PC-9 (cell line): Measurements from ENCODE around the gene CLMN. TPM values are rescaled to one million over a fixed set of nuclear protein-coding genes. Genes with fewer than 3 reads are reported as not detected.
"Not testable (repeated sequence)": the region's sequence is repeated elsewhere in the genome, so short reads cannot be mapped to it uniquely, and the experiment has no call there.

ENCODE experiments used
- BruUV-seq: library from RNA; stranded (reverse); fragments of 400-500 nt; replicated peaks from 2 replicates; lab custom pipeline; 2021; lab: Mats Ljungman, UMichigan
- CTCF ChIA-PET: fragments of 300-600 bp; sonication (Branson Sonifier 250); formaldehyde crosslinking; loops from one replicate; lab custom pipeline; 2022; ENCODE audit warnings: antibody characterized with exemption; lab: Charles Lee
- POLR2A ChIA-PET: fragments of 300-600 bp; sonication (Branson Sonifier 250); formaldehyde crosslinking; loops from one replicate; lab custom pipeline; 2022; ENCODE audit warnings: antibody characterized with exemption; ENCODE audit not compliant: unreplicated experiment; lab: Charles Lee
- DNase-seq, 2 experiments: peaks; one replicate each; pipeline versions ENCODE4 v3.0.0 to v3.0.0-alpha.2; 2015 to 2022; ENCODE audit warnings: mixed read lengths in 1 of 2
- H2AFZ ChIP-seq: fragments of 200-600 bp; sonication (generic); 2 replicates; pipeline ENCODE4 v1.8.1; 2017; ENCODE audit warnings: antibody characterized with exemption
- H3F3A ChIP-seq: fragments of 200-600 bp; sonication (generic); 2 replicates; pipeline ENCODE4 v1.8.1; 2017; ENCODE audit warnings: antibody characterized with exemption, mild to moderate bottlenecking, low read depth; ENCODE audit not compliant: insufficient read depth
- H3K27ac ChIP-seq: fragments of 200-600 bp; sonication (generic); 2 replicates; pipeline ENCODE4 v1.6.1; 2016; ENCODE audit warnings: mixed run types
- H3K27me3 ChIP-seq: fragments of 200-600 bp; sonication (generic); 2 replicates; pipeline ENCODE4 v1.6.1; 2016; ENCODE audit warnings: low read depth, mixed run types; ENCODE audit not compliant: insufficient read depth
- H3K36me3 ChIP-seq: fragments of 200-600 bp; sonication (generic); 2 replicates; pipeline ENCODE4 v1.6.1; 2016; ENCODE audit warnings: low read depth, mixed run types
- H3K4me1 ChIP-seq: fragments of 200-600 bp; sonication (generic); replicated peaks from 2 replicates; pipeline ENCODE4 v1.6.1; 2016; ENCODE audit warnings: mixed run types; ENCODE audit not compliant: insufficient read depth
- H3K4me2 ChIP-seq: fragments of 200-600 bp; sonication (generic); 2 replicates; pipeline ENCODE4 v1.6.1; 2017; ENCODE audit warnings: mixed run types
- H3K4me3 ChIP-seq: fragments of 200-600 bp; sonication (generic); 2 replicates; pipeline ENCODE4 v1.6.1; 2016; ENCODE audit warnings: mixed run types
- H3K79me2 ChIP-seq: fragments of 200-600 bp; sonication (generic); 2 replicates; pipeline ENCODE4 v1.6.1; 2017; ENCODE audit warnings: low read depth, mixed run types
- H3K9me2 ChIP-seq: fragments of 200-600 bp; sonication (generic); 2 replicates; pipeline ENCODE4 v1.8.1; 2017; ENCODE audit warnings: mild to moderate bottlenecking; ENCODE audit not compliant: insufficient read depth
- H3K9me3 ChIP-seq: fragments of 200-600 bp; sonication (generic); 2 replicates; pipeline ENCODE4 v1.8.1; 2016; ENCODE audit warnings: low read depth; ENCODE audit not compliant: insufficient read depth
- H4K20me1 ChIP-seq: fragments of 200-600 bp; sonication (generic); 2 replicates; pipeline ENCODE4 v1.8.1; 2017; ENCODE audit not compliant: insufficient read depth
- CTCF ChIP-seq: fragments of 200-600 bp; sonication (generic); conservative IDR thresholded peaks from 2 replicates; pipeline ENCODE4 v1.6.1; 2017; ENCODE audit warnings: mixed run types, antibody characterized with exemption, mild to moderate bottlenecking, moderate library complexity
- EZH2 ChIP-seq: fragments of 200-600 bp; sonication (generic); IDR thresholded peaks from 2 replicates; pipeline ENCODE4 v1.8.0; 2017; ENCODE audit warnings: antibody characterized with exemption, low read depth
- intact Hi-C: fragments of 100-400 bp; cut with micrococcal nuclease; formaldehyde crosslinking; loops from one replicate; pipeline ENCODE4 v1.10.0; 2022; ENCODE audit not compliant: unreplicated experiment
- total RNA-seq: library from RNA; stranded (reverse); gene quantifications from 2 replicates; pipeline ENCODE4 v1.2.3, GENCODE V29; 2021

CLMN gene
- total RNA-seq, 1 experiment from 2014 or later: 15.8 TPM

DNA sequence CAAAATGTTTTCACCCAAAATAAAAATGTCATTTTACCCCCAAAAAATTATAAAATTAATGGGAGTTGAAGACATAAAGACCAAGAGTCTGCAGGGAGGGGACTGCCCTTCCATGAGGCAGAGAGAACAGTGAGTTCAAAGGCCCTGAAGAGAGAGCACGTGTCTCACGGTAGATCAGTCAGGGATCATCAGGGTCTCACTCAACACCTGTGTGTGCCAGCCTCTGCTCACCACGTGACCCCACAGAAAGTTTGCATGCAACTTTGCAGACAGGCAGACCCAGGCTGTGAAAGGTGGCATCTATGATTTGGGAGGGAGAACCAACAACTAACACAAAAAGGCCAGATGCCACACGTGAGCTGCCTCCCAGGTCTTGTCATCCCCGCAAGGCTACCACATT is 33.1 kb downstream of the CLMN start:
- no peak overlapping the region for H2AFZ ChIP-seq
- intact Hi-C loops: no loop called here
- no peaks in the 10 kb centered on the region for H3K27me3 ChIP-seq
- H3K4me2 ChIP-seq: no peak overlapping the region
- no peak overlapping the region for H3K27ac ChIP-seq
- no peaks in the 10 kb centered on the region for H3K79me2 ChIP-seq
- POLR2A ChIA-PET: no interaction called here
- DNase-seq: no peak
- H3K9me2 ChIP-seq: no peaks in the 10 kb centered on the region
- no TSS peak for BruUV-seq
- H3K4me1 ChIP-seq: no peaks in the 10 kb centered on the region
- H3F3A ChIP-seq: no peaks in the 10 kb centered on the region
- no peak overlapping the region for H3K4me3 ChIP-seq
- no peaks in the 10 kb centered on the region for H3K36me3 ChIP-seq
- TF ChIP-seq CTCF: no peak
- CTCF ChIA-PET: no interaction called here
- no peaks in the 10 kb centered on the region for H3K9me3 ChIP-seq
- no peaks in the 10 kb centered on the region for H4K20me1 ChIP-seq

DNA sequence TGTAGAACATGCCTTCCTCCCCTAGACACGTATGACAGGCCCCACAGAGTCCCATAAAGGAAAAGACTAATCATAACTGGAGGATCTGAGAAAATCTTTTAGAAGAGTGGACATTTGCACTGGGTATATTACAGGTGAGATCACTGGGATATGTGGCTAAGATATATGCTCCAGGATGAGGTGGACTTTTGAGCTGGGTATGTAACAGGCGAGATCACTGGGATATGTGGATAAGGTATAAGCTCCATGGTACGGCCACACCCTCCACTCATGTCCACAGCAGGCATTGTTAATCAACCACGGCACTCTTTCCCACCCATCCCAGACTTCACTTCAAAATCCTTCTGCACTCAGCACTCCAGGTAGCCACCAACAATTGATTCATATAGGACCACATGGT is 34.1 kb downstream of the CLMN start:
- ChIA-PET CTCF (no interaction called here), POLR2A (no interaction called here)
- intact Hi-C loops: no loop called here
- Histone ChIP-seq H3K27me3 (no peaks in the 10 kb centered on the region), H3K36me3 (no peaks in the 10 kb centered on the region), H3K4me3 (no peak overlapping the region), H4K20me1 (no peaks in the 10 kb centered on the region), H3F3A (no peaks in the 10 kb centered on the region), H3K4me1 (no peaks in the 10 kb centered on the region), H2AFZ (no peak overlapping the region), H3K9me3 (no peaks in the 10 kb centered on the region), H3K9me2 (no peaks in the 10 kb centered on the region), H3K79me2 (no peaks in the 10 kb centered on the region), H3K4me2 (no peak overlapping the region), H3K27ac (no peak overlapping the region)
- no peak for TF ChIP-seq EZH2
- no peak for TF ChIP-seq CTCF
- BruUV-seq: no TSS peak
- DNase-seq: no peak

DNA sequence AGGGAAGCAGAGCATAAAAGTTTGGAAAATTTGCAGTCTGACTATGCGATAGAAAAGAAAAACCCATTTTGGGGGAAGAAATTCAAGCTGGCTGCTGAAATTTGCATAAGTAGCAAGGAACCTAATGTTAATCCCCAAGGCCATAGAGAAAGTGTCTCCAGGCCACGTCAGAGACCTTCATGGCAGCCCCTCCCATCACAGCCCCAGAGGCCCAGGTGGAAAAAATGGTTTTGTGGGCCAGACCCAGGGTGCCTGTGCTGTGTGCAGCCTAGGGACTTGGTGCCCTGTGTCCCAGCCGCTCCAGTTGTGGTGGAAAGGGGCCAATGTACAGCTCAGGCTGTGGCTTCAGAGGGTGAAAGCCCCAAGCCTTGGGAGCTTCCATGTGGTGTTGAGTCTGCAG is 35.9 kb downstream of the CLMN start:
- H3K27ac ChIP-seq, H3K9me2 ChIP-seq, H3K27me3 ChIP-seq, intact Hi-C loops, H3K4me1 ChIP-seq, POLR2A ChIA-PET, DNase-seq, H2AFZ ChIP-seq, H3K79me2 ChIP-seq, H3K4me3 ChIP-seq, H4K20me1 ChIP-seq, H3F3A ChIP-seq, H3K36me3 ChIP-seq, H3K9me3 ChIP-seq, CTCF ChIA-PET, BruUV-seq, H3K4me2 ChIP-seq: not testable (repeated sequence)

GRCh38 chr14:95282986-95283380 is 36.7 kb downstream of the CLMN start:
- H3K27ac ChIP-seq, H3K36me3 ChIP-seq, H3K79me2 ChIP-seq, H4K20me1 ChIP-seq, H3F3A ChIP-seq, H3K9me3 ChIP-seq, POLR2A ChIA-PET, BruUV-seq, H3K4me3 ChIP-seq, H2AFZ ChIP-seq, H3K4me1 ChIP-seq, H3K9me2 ChIP-seq, CTCF ChIA-PET, H3K27me3 ChIP-seq, intact Hi-C loops, DNase-seq, H3K4me2 ChIP-seq: not testable (repeated sequence)
